Measurements from ENCODE around the gene EPB41L3.
A peak's percentile ranks its signal among the peaks of the same experiment; 100 is the strongest.

The EPB41L3 gene

DNA sequence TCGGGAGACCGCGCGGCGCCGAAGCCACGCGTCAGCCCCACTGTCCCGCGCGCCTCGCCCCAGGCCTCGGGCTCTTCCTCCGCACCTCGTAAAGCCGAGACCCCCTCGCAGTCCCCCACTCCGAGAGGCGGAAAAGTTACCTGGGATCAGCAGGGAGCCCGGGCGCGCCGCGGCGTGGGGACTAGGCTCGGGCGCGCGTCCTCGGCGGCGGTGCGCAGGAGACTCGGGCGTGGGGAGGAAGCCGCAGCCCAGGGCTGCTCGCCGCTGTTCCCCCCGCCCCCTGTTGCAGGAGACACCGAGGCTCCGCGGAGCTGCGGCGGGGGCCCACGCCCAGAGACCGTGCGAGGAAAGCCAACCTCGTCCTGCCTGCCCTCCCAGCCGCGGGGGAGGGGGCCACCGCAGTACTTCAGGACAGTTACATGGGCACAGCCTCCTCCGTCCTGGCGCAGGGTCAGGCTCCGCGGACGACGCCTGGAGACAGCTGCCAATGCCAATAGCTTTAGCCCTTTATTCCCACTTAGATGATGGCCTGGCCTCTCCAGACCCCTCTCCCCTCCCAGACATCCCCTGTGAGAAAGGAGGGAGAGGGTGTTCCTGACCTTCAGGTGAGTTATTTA, at the start of gene EPB41L3:
TSS of gene EPB41L3 (minus strand) at position 225 of the 617 bp plus-strand sequence. CDS start 54,814 bp downstream, outside the sequence.
- POLR2A ChIA-PET, result interaction anchor here (0.7 to 1.5 kb wide), 6 partner anchors 24 to 351 kb away, joined by 3 to 6 read pairs (median 3); no protein-coding TSS in a partner anchor
- peak within 1 kb of the TSS; percentile 97 for H3K27ac ChIP-seq (ENCODE audit: extremely low read depth, low read depth, low read length)
- no peak for TF ChIP-seq MEIS1 (CRISPR knock-in tag; IDR thresholded peaks at IDR 0.05; ENCODE audit: borderline replicate concordance)
- peak; percentile 37; the same call in 1 of the 2 replicates for TF ChIP-seq SP3 (tag by site-specific recombination; IDR thresholded peaks at IDR 0.05)
- TF ChIP-seq ZNF707 (tag by site-specific recombination; IDR thresholded peaks at IDR 0.05), result no peak
- TF ChIP-seq, protein P1, sequence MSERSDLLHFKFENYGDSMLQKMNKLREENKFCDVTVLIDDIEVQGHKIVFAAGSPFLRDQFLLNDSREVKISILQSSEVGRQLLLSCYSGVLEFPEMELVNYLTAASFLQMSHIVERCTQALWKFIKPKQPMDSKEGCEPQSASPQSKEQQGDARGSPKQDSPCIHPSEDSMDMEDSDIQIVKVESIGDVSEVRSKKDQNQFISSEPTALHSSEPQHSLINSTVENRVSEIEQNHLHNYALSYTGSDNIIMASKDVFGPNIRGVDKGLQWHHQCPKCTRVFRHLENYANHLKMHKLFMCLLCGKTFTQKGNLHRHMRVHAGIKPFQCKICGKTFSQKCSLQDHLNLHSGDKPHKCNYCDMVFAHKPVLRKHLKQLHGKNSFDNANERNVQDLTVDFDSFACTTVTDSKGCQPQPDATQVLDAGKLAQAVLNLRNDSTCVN (tag by site-specific recombination; optimal IDR thresholded peaks at IDR 0.05), result peak; percentile 85
- TF ChIP-seq, protein P2, sequence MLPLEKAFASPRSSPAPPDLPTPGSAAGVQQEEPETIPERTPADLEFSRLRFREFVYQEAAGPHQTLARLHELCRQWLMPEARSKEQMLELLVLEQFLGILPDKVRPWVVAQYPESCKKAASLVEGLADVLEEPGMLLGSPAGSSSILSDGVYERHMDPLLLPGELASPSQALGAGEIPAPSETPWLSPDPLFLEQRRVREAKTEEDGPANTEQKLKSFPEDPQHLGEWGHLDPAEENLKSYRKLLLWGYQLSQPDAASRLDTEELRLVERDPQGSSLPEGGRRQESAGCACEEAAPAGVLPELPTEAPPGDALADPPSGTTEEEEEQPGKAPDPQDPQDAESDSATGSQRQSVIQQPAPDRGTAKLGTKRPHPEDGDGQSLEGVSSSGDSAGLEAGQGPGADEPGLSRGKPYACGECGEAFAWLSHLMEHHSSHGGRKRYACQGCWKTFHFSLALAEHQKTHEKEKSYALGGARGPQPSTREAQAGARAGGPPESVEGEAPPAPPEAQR (tag by site-specific recombination; IDR thresholded peaks at IDR 0.05), result 0 out of 2 replicates have a peak, but pooled peaks have one; percentile 40
- TF ChIP-seq ZFP69B (tag by site-specific recombination; IDR thresholded peaks at IDR 0.05), result 0 out of 2 replicates have a peak, but pooled peaks have one; percentile 15
- 0 out of 2 replicates have a peak, but pooled peaks have one; percentile 49 for TF ChIP-seq ZNF223 (tag by site-specific recombination; IDR thresholded peaks at IDR 0.05)
- no peak for TF ChIP-seq ZNF660 (tag by site-specific recombination; IDR thresholded peaks at IDR 0.05)
- peak; percentile 35; the same call in 1 of the 2 replicates for TF ChIP-seq KLF16 (tag by site-specific recombination; IDR thresholded peaks at IDR 0.05)
- TF ChIP-seq KLF8 (tag by site-specific recombination; IDR thresholded peaks at IDR 0.05), result peak; percentile 30; the same call in 1 of the 2 replicates
- TF ChIP-seq HOXD13 (CRISPR knock-in tag; IDR thresholded peaks at IDR 0.05; ENCODE audit: borderline replicate concordance), result no peak
- TF ChIP-seq ZNF670 (tag by site-specific recombination; IDR thresholded peaks at IDR 0.05; ENCODE audit: low read depth), result no peak
- TF ChIP-seq IKZF3 (tag by site-specific recombination; IDR thresholded peaks at IDR 0.05), result 0 out of 2 replicates have a peak, but pooled peaks have one; percentile 15
- TF ChIP-seq, protein P3, sequence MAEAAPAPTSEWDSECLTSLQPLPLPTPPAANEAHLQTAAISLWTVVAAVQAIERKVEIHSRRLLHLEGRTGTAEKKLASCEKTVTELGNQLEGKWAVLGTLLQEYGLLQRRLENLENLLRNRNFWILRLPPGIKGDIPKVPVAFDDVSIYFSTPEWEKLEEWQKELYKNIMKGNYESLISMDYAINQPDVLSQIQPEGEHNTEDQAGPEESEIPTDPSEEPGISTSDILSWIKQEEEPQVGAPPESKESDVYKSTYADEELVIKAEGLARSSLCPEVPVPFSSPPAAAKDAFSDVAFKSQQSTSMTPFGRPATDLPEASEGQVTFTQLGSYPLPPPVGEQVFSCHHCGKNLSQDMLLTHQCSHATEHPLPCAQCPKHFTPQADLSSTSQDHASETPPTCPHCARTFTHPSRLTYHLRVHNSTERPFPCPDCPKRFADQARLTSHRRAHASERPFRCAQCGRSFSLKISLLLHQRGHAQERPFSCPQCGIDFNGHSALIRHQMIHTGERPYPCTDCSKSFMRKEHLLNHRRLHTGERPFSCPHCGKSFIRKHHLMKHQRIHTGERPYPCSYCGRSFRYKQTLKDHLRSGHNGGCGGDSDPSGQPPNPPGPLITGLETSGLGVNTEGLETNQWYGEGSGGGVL (tag by site-specific recombination; IDR thresholded peaks at IDR 0.05), result peak; percentile 48; the same call in 1 of the 2 replicates
- TF ChIP-seq ZNF157 (tag by site-specific recombination; IDR thresholded peaks at IDR 0.05), result no peak
- peak; percentile 30; the same call in 1 of the 2 replicates for TF ChIP-seq ZXDB (tag by site-specific recombination; IDR thresholded peaks at IDR 0.05)
- TF ChIP-seq GFI1B (tag by site-specific recombination; IDR thresholded peaks at IDR 0.05), result no peak
- no peak for TF ChIP-seq ZNF174 (tag by site-specific recombination; IDR thresholded peaks at IDR 0.05)
- no peak for TF ChIP-seq ZNF155 (tag by site-specific recombination; IDR thresholded peaks at IDR 0.05)
- TF ChIP-seq, protein P4, sequence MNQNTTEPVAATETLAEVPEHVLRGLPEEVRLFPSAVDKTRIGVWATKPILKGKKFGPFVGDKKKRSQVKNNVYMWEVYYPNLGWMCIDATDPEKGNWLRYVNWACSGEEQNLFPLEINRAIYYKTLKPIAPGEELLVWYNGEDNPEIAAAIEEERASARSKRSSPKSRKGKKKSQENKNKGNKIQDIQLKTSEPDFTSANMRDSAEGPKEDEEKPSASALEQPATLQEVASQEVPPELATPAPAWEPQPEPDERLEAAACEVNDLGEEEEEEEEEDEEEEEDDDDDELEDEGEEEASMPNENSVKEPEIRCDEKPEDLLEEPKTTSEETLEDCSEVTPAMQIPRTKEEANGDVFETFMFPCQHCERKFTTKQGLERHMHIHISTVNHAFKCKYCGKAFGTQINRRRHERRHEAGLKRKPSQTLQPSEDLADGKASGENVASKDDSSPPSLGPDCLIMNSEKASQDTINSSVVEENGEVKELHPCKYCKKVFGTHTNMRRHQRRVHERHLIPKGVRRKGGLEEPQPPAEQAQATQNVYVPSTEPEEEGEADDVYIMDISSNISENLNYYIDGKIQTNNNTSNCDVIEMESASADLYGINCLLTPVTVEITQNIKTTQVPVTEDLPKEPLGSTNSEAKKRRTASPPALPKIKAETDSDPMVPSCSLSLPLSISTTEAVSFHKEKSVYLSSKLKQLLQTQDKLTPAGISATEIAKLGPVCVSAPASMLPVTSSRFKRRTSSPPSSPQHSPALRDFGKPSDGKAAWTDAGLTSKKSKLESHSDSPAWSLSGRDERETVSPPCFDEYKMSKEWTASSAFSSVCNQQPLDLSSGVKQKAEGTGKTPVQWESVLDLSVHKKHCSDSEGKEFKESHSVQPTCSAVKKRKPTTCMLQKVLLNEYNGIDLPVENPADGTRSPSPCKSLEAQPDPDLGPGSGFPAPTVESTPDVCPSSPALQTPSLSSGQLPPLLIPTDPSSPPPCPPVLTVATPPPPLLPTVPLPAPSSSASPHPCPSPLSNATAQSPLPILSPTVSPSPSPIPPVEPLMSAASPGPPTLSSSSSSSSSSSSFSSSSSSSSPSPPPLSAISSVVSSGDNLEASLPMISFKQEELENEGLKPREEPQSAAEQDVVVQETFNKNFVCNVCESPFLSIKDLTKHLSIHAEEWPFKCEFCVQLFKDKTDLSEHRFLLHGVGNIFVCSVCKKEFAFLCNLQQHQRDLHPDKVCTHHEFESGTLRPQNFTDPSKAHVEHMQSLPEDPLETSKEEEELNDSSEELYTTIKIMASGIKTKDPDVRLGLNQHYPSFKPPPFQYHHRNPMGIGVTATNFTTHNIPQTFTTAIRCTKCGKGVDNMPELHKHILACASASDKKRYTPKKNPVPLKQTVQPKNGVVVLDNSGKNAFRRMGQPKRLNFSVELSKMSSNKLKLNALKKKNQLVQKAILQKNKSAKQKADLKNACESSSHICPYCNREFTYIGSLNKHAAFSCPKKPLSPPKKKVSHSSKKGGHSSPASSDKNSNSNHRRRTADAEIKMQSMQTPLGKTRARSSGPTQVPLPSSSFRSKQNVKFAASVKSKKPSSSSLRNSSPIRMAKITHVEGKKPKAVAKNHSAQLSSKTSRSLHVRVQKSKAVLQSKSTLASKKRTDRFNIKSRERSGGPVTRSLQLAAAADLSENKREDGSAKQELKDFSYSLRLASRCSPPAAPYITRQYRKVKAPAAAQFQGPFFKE (tag by site-specific recombination; IDR thresholded peaks at IDR 0.05; ENCODE audit: borderline replicate concordance), result no peak
- TF ChIP-seq, protein P5, sequence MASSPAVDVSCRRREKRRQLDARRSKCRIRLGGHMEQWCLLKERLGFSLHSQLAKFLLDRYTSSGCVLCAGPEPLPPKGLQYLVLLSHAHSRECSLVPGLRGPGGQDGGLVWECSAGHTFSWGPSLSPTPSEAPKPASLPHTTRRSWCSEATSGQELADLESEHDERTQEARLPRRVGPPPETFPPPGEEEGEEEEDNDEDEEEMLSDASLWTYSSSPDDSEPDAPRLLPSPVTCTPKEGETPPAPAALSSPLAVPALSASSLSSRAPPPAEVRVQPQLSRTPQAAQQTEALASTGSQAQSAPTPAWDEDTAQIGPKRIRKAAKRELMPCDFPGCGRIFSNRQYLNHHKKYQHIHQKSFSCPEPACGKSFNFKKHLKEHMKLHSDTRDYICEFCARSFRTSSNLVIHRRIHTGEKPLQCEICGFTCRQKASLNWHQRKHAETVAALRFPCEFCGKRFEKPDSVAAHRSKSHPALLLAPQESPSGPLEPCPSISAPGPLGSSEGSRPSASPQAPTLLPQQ (tag by site-specific recombination; IDR thresholded peaks at IDR 0.05), result peak; percentile 86
- TF ChIP-seq EGR2 (tag by site-specific recombination; IDR thresholded peaks at IDR 0.05; ENCODE audit: low read depth), result peak; percentile 67
- 0 out of 2 replicates have a peak, but pooled peaks have one; percentile 24 for TF ChIP-seq SP7 (tag by site-specific recombination; IDR thresholded peaks at IDR 0.05)
- peak; percentile 83 for TF ChIP-seq ZNF600 (tag by site-specific recombination; IDR thresholded peaks at IDR 0.05)
- TF ChIP-seq ZNF530 (tag by site-specific recombination; IDR thresholded peaks at IDR 0.05; ENCODE audit: low read depth), result no peak

More for the DNA sequence above, at the start of gene EPB41L3:
- Histone ChIP-seq H3K4me1 (ENCODE audit: control insufficient read depth, insufficient read depth, low read length) (peaks cover 18% of the 10 kb centered on the region), H3K36me3 (ENCODE audit: control insufficient read depth in 2 of 2, insufficient read depth in 1 of 2, low read length in 2 of 2) (no peaks in the 10 kb centered on the region), H3K9me3 (ENCODE audit: control insufficient read depth, insufficient read depth, low read depth, low read length) (no peaks in the 10 kb centered on the region), H3K4me3 (ENCODE audit: low read depth, low read length) (peak within 1 kb of the TSS; percentile 87)
- CTCF ChIA-PET, result interaction anchor here (0.7 to 1.4 kb wide), 6 partner anchors 18 to 87 kb away, joined by 3 to 4 read pairs (median 3); no protein-coding TSS in a partner anchor
